Left renal pelvis (tissue), 4 donors: ENCODE measurements around the gene HSPA12B. TPM values are rescaled to one million over a fixed set of nuclear protein-coding genes. Genes with fewer than 3 reads are reported as not detected.

Experiments used
- DNase-seq, 4 donors: peaks; one replicate each; pipeline ENCODE4 v3.0.0-alpha.2; 2013; ENCODE audit warnings: low read depth in 4 of 4, low spot score in 3 of 4
- polyA plus RNA-seq, 4 donors: library from polyadenylated mRNA; unstranded; fragments of 120-200 nt; gene quantifications; one replicate each; pipeline ENCODE4 v1.2.1, GENCODE V29; 2013; ENCODE audit not compliant: insufficient read length in 4 of 4

Gene HSPA12B
- polyA plus RNA-seq, 4 donors = 13.5 to 37.2 (median 15.2) TPM

DNA sequence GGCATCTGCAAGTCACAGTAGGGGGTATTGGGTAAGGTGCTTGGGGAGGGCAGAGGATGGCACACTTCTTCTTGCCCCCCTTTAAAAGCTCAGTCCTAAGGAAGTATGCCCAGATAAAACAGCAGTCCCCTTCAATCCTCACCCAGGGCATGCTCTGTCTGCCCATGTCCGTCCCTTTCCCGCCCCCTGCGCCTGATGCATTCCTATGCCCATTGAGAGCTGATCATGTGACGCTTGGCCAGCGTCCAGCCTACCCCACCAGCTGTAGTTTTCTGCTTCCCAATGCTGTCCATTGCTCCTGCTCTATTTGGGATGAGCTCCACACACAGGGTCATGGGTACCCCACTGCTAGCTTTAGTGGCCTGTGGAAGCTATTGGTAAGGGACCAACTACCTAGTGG, 28.4 kb upstream of the HSPA12B start:
- DNase-seq = no peak

DNA sequence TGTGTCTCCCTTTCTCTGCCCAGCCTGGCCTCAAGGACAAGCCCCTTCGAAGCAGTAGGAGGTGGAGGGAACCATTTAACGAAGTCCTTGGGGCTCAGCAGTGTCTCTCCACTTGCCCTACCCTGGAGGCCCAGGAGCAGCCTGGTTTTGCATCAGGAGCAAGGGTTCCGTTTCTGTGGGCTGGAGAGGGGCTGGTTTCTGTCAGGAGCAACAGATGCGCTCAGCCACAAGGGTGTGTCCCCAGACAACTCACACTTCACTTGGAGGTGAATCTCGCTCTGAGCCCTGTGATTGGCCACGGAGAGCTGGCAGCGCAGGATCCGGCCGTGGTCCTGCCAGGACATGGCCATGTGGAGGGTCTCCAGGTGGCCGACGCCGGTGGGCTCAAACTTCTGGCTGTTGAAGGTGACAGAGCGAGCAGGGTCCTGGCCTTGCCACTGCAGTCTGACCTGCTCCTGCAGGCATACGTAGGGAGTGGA, 27.0 kb upstream of the HSPA12B start:
- no peak for DNase-seq

DNA sequence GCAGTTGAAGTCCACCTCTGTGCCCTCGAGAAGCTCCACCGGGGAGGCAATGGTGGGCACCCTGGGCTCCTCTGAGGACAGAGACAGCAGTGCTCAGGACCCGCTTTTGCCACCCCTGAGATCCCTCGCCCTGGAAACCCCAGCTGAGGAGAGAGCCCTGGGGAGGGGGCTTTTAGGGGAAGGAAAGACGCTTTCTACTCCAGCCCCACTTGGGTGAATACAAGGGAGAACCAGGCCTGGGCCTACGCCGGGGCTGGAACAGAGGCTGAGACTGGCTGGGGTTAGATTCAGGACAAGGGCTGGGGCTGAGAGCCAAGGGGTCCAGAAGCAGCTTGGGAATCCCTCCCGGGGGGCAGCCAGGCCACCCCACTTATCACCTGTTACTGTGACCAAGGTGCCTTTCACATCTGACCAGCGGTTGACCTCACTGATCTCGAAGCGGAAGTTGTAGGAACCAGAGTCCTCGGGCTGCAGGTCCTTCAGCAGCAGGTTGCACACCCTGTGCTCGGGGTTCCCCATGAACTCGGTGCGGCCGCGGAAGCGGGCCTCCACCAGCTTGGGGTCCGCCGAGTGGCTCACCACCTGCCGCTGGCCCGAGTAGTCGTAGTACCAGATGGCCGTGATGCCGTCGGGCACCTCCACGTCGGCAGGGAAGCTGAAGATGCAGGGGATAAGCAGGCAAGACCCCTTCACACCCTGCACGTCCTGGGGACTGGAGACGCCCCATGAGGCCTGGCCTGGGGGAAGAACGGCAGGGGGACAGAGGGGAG, 26.3 kb upstream of the HSPA12B start:
- DNase-seq = no peak

DNA sequence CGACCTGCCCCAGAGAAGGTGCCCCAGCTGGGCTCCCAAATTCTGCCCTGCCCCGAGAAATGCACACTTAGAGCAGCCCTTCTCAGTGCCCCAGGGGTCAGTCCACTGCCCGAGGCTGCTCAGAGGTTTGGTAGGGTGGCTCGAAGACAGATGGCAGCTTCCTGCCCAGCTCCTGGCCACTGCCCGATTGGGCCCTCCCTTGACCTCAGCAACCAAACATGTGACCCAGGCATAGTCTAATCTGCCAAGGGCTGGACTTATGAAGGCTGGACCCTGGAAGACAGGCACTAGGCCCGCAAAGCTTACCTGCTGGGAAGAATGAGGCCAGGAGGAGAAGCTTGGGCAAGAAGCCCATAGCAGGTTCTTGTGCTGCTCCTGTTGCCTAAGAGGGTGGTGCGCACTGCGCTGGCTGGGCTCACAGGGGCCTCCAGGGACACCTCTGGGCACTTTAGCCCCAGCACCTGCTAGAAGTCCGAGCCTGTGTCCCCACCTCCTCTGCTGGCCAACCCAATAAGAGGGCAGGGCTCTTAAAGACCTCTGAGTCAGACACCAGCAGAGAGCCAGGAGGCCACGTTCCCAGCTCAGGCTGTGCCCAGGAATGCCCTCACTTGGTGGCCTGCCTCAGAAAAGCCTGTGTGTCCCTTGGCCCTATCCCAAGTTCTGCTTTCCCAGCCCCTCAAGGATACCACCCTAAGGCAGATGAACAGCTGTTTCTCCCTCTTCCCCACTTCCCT, 25.5 kb upstream of the HSPA12B start:
- no peak for DNase-seq

DNA sequence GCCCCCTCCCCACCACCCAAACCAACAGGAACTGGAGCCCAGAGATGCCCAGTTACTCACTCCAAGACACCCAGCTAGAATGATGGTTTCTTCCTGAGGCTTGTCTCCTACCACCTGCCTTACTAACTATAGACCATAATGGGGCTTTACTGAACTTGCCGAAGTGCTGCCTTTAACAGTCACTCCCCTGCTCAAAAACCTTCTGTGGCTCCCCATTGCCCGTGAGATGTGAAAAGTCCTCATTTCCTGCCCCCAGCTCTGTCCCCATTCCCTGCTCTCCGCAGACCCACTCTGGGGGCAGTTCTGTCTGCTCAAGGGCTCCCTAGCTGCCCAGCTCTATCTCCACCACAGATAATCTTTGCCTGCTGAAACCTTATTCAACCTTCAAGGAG, 25.0 kb upstream of the HSPA12B start:
- no peak for DNase-seq

DNA sequence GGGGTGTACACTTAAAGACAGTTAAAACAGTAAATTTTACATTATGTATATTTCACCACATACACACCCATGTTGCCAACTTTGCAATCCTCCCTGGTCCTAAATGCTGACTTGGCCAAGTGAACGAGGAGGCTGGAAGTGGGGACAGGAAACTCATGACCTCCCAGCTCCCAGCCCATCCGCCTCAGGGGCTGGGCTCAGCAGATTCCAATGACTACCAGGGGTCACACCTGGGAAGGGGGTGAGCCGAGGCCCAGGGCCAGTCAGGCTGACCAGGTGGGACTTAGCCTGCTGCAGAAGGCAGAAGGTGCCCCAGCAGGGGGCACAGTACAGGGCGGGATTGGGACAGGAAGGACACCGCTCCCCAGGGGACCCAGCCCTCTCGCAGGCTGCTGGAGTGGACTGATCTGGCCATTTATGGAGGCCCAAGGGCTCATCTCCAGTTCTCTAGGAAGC, 22.4 kb upstream of the HSPA12B start:
- no peak for DNase-seq

DNA sequence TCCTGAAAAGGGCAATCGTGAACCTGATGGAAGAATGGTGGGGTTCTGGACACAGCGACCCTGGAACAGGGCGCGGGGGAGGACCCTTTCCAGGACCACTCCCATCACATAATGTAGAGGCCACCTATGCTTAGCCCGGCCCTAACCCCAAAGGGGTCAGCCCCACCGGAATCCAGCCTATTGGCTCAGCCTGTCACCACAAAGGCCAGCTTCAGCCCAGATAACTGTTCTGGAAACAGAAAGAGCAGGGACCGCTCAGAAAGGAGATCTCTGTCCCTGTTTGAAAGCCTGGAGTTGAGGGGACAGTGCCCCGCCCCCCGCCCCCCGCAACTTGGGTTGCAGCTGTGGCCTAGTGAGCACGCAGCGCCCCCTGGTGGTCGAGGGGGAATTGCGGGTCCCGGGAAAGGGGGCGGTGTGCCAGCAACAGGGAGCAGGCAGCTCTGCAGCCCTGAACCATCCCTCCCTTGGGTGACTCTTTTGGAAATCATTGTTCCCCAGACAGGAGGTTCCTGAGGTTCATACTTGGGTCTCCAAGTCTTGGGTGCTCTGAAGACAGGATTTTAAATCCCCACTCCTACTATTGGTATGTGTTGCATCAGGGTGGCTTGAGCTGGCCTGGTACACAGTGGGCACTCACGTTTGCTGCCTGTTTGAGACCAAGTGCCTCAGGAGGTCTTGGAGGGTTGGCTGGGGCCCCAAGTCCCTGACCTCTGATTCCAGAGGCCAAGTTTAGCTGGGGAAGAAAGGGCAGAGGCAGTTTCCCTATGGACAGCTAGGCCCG, 21.6 kb upstream of the HSPA12B start:
- peak in 1 of 4 donors; percentile 25 for DNase-seq

DNA sequence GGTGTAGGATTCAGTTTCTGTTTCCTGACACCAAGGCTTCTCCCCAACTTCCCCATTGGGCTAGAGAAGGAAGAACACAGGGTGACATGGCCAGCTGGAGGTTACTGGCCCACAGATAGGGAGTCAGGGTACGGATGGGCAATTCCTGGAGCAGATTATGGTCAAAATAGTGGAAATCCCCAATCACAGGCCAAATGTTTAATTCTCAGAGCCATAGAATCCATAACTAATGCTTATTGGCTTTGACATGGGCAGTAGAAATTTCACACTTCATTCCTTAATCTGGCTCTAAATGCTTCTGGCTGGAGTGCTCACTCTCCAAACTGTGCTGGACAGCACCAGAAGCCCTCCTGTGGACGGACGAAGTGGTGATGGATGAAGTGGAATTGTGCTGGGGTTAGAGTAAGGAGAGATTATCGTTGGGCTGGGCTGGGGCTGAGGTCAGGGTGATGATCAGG, 21.0 kb upstream of the HSPA12B start:
- DNase-seq = no peak

DNA sequence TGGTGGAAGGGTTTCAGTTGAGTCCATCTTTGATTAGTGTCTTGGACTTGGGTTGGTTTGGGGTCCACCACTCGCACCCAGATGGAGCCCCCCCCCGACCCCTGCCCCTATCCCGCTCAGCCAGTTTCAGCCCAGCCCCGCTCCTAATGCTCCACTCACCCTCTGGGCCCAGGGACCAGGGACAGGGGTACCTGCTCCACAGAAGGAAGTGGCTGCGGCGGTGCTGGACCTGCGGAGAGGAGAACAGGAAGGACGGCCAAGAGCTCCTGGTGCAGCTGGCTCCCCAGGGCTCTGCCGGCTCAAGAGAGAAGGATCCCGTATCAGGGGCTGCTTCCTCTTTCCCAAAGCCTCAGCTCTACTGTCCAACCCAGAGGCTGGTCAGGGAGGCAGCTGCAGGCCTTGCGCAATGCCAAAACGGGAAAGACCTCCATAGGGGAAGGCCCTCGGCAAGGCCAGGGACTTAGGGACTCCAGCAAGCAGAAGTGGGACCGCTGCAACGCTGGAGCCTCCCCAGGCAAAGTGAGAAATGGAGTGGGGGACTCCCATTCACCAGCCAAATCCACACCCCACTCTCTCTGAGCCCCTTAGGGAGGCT, 20.1 kb upstream of the HSPA12B start, which contains the start of gene SIGLEC1:
TSS of gene SIGLEC1 (minus strand) at position 322 of the 595 bp plus-strand sequence. CDS start 5,472 bp downstream, outside the sequence.
- DNase-seq = no peak

DNA sequence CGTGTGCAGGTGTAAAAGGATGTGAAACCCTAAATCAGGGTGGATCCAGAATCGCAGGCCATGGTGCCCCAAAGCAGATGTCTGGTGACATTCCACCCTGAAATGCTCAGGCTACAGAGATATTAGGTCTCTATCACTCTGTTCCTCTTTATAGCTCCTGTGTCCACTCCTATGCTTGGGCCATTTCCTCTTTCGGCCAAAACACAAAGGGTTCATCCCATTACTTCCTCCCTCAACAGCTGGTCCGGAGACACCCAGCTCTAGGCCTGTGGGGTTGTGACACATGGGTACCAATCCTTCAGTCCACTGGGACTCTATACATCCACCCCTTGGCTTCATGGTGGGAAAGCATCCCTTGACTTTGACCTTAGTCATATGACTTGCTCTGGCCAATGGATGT, 18.4 kb upstream of the HSPA12B start:
- DNase-seq = no peak

DNA sequence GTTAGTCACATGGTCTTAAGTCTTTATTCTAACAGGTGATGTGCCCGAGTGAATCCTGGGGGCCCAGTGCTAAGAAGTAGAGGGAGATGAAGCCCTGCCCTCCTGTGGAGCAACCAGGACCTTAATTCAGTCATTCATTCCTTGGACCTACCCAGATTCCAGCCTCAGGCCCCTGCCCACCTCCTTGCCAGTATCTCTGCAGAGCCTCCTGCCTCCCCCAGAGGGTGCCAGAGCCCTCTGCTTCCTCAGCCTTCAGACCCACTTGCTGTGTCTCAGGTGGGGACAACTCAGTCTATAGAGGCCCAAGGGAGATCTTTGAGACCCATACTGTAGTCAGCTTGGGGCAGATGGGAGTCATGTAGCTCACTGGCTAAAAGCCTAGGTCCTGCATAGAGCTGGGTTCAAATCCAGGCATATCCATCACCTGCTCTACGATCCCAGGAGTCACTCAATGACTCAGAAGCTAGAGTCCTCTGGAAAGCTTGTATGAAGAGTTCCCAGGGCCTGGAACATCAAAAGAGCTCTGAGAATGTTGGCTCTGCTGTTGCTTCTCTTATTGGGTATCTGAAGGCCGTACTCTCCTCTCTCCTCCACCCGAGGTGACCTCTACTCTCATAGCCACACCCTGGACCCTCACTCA, 16.2 kb upstream of the HSPA12B start:
- DNase-seq = peak in 3 of 4 donors; percentile 43 to 53 (median 50)

DNA sequence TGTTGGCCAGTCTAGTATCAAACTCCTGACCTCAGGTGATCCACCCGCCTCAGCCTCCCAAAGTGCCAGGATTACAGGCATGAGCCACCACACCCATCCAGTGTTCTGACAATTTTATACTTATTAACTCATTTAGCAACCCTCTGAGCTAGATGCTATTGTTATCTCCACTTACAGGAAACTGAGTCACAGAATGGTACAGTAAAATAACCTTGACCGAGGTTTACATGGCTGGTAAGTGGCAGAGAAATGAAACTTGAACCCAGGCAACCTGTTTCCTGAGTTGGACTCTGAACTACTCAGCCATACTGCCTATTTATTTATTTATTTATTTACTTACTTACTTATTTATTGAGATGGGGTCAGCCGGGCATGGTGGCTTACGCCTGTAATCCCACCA, 13.4 kb upstream of the HSPA12B start:
- DNase-seq = no peak

DNA sequence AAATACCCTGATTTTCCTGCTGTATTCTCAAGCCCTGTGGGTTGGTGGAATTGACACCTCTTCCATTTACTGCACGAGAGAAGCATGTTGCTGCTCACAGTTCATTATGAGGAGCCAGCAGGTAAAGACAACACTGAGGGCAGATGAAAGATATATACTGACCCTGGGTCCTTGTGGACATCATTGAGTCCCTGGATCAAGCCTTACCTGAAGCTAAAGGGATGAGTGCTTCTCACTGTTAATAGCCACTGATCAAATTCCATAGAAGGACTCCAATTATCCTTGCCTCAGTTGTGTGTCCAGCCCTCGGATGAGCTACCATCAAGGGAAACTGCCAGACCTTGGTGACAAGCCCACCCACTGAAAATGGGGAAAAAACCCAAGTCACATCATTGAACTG, 12.4 kb upstream of the HSPA12B start:
- no peak for DNase-seq

DNA sequence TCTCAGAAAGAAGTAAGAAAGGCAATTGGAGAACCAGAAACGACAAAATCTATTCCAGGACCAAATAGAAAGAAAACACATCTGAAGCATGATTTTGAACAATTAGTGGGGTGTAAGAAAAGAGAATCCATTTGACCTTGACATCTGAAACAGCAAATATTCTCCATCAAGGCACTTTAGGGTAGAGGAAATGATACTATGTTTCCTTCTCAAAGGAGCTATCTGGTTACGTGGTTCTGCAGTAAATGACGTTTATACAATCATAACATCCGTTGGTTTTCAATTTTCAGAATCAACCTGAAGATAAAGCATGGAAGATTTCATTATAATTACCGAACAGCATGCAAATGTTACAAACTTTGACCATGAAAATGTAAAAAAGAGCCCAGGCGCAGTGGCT, 11.9 kb upstream of the HSPA12B start:
- no peak for DNase-seq

DNA sequence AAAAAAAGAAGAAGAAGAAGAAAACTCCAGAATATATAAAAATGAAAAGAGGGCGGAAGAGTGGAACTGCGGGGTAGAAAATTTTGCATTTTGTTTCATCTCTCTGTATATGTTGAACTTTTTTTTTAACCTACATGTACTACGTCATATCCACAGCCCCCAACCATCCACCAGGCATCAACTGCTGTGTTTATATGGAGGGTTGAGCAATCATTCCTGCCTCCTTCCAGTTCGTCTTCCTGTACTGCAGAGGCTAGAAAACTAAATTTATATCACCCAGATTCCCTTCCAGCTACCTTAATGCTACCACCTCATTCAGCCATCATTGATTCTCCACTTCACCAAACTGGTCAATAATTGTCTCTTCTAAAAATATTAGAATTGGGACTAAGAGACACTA, 10.6 kb upstream of the HSPA12B start:
- no peak for DNase-seq

DNA sequence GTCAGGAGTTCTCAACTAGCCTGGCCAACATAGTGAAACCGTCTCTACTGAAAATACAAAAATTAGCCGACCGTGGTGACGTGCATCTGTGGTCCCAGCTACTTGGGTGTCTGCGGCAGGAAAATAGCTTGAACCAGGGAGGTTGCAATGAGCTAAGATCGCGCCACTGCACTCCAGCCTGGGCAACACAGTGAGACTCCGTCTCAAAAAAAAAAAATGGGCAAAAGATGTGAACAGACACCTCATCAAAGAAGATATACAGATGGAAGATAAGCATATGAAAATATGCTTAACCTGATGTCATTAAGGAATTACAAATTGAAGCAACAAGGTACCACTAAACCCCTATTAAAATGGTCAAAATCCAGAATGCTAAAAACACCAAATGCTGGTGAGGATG, 9.2 kb upstream of the HSPA12B start:
- no peak for DNase-seq

DNA sequence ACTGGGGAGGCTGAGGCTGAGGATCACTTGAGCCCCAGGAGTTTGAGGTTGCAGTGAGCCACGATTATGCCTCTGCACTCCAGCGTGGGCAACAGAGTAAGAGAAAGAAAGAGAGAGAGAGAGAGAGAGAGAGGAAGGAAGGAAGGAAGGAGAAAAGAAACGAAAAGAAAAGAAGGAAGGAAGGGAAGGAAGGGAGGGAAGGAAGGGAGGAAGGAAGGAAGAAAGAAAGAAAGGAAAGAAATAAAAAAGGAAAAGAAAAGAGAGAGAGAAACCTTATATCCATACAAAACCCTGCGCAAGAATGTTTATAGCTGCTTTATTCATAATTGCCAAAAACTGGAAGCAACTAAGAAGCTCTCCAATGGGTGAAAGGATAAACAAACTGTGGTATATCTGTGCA, 8.1 kb upstream of the HSPA12B start:
- no peak for DNase-seq

DNA sequence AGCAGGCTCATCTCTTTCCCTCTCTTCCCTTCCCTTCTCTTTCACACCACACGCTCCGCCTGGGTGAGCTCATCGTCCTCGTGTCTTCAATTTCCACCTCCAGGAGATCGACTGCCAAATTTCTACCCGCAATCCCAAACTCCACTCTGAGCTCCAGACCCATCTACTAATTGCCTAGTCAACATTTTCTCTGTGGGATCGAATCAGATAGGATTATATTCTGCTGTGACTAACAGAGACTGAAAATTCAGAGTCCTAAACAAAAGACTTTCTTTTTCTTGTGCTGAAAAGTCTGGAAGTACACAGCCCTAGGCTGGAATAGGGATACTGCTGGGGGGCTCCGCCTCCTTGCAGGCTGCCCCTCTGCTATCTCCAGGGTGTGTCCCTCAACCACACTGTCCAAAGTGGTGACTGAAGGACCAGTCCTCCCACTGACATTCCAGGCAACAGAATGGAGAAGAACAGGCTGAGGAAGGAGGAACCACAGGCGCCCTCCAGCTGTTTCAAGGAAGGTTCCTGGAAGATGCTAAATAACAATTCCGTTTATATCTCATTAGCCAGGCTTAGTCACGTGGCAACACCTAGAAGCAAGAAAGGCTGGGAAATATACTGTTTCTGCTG, 5.0 kb upstream of the HSPA12B start:
- no peak for DNase-seq

DNA sequence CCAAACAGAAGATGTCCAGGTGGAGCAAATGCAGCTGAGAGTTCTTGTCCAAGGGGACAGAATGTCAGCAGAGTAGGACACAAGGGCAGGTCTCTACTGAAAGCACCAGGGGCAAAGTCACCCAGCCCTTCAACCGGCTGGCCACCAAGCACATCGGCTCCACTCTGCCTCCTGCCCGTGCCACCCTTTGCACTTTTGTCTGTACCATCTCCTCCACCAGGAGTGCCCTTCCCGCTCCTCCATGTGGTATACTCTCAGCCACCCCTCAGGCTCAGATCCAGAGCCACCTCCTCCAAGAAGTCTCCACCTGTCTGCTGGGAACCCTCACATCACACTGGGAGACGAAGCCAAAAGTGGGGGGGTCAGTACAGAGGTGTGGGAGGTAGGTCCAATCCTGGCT, 4.1 kb upstream of the HSPA12B start:
- DNase-seq = no peak

DNA sequence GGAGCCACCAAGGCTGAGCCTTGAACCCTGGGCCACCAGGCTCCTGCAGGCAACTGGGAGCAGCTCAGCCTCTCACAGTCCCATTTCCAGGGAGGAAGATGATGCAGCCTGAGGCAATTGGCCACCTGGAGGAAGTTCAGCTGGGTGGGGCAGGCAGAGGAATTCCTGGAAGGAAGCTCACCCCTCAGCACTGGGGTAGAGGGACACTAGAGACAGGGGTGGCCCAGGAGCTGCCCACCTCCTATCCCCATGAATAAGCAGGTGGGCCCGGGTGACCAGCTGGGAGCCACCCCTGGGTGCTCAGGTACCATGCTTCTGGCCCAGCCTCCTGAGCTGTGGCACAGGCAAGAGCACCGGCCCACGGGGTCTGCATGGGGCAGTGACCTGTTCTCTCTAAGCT, 3.6 kb upstream of the HSPA12B start:
- no peak for DNase-seq
